ENCODE data around the gene MYO1G.

GRCh38 chr7:44975331-44976039 is 3.3 kb downstream of the MYO1G start:
- no peak for TF ChIP-seq EZH2 (IDR thresholded peaks at IDR 0.05; ENCODE audit: borderline replicate concordance, low read depth, low read length, severe bottlenecking)
- no peak for TF ChIP-seq CTCF (IDR thresholded peaks at IDR 0.05; ENCODE audit: borderline replicate concordance, extremely low read depth, low read length, poor library complexity, severe bottlenecking)

Data from DND-41 (cell line).